GM19099 (cell line): ENCODE measurements around the gene MICAL3.

Experiments
- POLR2A ChIP-seq: IDR thresholded peaks from 3 replicates; pipeline ENCODE4 v1.6.1; 2011; ENCODE audit warnings: low read depth; ENCODE audit not compliant: insufficient read length; ENCODE audit errors: extremely low read depth

MICAL3 gene

DNA sequence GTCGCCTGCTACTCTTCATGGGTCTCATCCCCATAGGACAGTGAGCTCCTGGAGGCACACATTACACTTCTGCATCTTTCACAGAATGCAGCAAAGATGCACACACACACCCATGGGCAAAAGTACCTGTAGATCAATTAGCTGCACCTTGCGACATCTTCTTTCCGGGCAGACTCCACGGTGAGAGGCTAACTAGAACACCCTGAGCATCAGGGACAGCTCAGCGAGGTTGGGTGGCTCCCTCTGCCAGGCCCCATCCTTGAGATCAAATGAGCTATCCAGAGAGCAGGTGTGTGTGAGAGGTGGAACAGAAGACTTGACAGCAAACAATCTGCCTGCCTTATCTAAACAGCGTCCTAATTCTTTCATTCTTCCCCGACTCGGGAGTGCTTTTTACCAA is 154.0 kb downstream of the MICAL3 start:
- no peak for TF ChIP-seq POLR2A

GRCh38 chr22:17869285-17870096 is 154.9 kb downstream of the MICAL3 start:
- no peak for TF ChIP-seq POLR2A

GRCh38 chr22:17868771-17869170 is 155.6 kb downstream of the MICAL3 start:
- no peak for TF ChIP-seq POLR2A

GRCh38 chr22:17867160-17867785 is 157.1 kb downstream of the MICAL3 start:
- no peak for TF ChIP-seq POLR2A

DNA sequence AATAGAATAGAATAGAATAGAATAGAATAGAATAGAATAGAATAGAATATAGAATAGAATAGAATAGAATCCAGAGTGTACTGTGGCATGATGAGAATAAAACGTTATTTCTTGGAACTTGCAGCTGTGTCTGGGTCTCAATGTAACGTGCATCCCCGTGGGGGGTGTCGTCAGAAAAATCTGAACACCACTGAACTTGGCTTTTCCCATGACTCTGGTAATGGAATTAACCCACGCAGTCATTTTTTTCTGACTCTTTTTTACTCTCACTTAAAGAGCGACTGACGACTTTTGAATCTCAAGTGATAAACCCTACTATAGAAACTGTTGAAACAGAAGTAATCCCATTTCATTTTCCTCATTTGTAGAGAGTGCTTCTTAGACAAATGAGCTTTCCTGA is 157.7 kb downstream of the MICAL3 start:
- TF ChIP-seq POLR2A = no peak

DNA sequence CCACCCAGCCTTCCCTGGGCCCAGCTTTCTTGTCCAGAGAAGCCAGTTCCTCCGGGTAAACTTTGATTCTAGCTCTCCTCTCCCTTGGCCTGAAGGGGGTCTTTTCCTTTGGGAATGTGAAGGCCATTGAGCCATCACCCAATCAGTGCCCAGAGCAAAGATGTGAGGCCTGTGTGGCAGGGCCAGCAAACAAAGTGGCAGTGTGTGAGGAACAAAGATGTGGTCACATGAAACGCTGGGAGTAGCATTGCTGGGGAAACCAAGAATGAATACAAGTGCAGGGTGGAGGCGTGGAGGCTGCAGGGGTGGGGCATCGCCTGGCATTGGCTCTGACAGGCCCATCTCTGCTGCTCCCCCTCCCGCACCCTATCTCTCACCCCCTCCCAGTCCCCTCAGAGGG is 158.2 kb downstream of the MICAL3 start:
- no peak for TF ChIP-seq POLR2A

GRCh38 chr22:17865183-17866055 is 158.9 kb downstream of the MICAL3 start:
- TF ChIP-seq POLR2A = no peak

GRCh38 chr22:17864398-17865182 is 159.8 kb downstream of the MICAL3 start:
- TF ChIP-seq POLR2A = no peak

DNA sequence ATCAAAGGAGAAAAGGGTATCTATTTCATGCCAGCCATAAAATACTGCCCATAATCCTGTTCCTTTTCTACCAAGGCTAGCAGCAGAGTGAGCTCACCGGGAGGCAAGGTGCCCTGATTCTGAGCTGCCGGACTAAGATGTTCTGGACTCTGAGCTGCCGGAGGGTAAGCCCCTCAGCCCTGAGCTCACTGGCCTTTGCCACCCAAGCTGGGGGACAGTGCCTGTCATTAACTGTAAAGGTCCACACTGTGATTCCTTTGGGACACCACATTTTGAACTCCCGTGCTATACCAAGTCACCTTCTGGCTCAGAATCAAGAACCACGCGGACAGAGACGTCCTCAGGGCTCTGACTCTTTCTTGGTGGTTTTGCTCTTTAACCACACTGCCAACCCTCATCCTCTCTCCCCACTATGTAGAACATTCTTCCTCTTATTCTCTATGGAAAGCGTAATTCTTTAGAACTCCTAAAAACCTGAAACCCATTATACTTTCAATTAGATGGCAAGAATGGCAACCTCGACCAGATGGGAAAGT is 161.6 kb downstream of the MICAL3 start:
- TF ChIP-seq POLR2A = no peak

DNA sequence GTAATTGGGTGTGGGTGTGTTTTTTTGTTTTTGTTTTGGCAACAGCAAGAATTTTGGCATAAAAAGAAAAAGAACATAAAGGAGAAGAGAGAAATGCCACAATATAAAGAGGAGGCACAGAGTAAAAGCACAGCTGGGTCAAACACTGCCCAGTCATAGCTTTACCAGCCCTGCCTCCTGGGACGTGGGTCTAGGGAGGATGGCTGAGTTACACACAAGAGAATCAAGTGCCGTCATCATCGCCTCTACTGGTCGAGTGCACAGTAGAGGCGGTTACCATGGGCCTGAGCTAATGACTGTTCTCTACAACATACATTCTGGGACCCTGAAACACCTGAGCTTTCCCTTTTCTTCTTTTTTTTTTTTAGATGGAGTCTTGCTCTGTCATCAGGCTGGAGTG is 162.5 kb downstream of the MICAL3 start:
- TF ChIP-seq POLR2A = no peak

GRCh38 chr22:17860220-17860965 is 164.0 kb downstream of the MICAL3 start:
- no peak for TF ChIP-seq POLR2A

- no peak for TF ChIP-seq POLR2A
Measured at GRCh38 chr22:17858033-17858432, 166.3 kb downstream of the MICAL3 start.

DNA sequence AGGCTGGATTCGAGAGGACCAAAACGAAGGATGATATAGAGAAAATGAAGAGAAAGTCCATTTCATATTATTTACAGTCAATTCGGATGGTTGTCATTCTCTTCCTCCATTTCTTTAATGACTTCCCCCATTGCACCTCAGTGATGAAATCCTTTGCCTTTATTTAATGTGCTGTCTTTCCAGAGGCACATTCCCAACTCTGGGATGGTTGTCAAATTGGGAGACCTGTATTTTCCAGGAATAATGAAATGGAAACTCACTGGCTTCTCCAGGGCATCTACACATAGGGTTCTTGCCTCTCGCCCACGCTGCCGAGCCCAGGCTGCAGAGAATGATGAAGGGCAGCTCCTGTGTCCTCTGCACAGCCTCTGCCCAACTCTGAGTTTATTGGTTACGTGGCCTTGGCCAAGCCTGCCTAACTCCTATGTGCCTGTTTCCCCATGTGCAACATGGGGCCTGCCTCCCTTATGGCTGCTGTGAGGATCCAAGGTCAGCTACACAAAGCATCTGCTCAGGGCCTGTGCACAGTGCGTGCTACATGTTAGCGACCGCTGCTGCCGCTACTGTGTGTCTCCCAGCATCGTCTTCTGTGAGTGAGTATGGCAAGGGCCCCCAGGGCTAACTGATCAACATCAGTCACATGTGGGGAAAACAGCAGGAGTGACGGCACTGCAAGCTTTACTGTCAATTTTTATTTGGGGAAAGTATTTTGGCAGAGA is 168.6 kb downstream of the MICAL3 start:
- no peak for TF ChIP-seq POLR2A
